ENCODE measurements around the gene AKR1C2.
"Not testable (repeated sequence)": the region's sequence is repeated elsewhere in the genome, so short reads cannot be mapped to it uniquely, and the experiment has no call there.

The AKR1C2 gene

GRCh38 chr10:4988000-4988641 is 15.5 kb downstream of the AKR1C2 start:
- DNase-seq (ENCODE audit: low read depth): not testable (repeated sequence)

GRCh38 chr10:4984971-4985594 is 18.6 kb downstream of the AKR1C2 start:
- DNase-seq (ENCODE audit: low read depth): no peak

GRCh38 chr10:4984223-4984622 is 19.4 kb downstream of the AKR1C2 start:
- no peak for DNase-seq (ENCODE audit: low read depth)

GRCh38 chr10:4983615-4984216 is 19.9 kb downstream of the AKR1C2 start:
- DNase-seq (ENCODE audit: low read depth): no peak

GRCh38 chr10:4982764-4983226 is 20.9 kb downstream of the AKR1C2 start:
- no peak for DNase-seq (ENCODE audit: low read depth)

GRCh38 chr10:4981722-4982471 is 21.8 kb downstream of the AKR1C2 start:
- no peak for DNase-seq (ENCODE audit: low read depth)

- DNase-seq (ENCODE audit: low read depth): no peak
These were observed 22.9 kb downstream of the AKR1C2 start for GRCh38 chr10:4980793-4981192.

- no peak for DNase-seq (ENCODE audit: low read depth)
These were observed 24.8 kb downstream of the AKR1C2 start for GRCh38 chr10:4978870-4979269.

- DNase-seq (ENCODE audit: low read depth): no peak
These were observed 26.6 kb downstream of the AKR1C2 start for GRCh38 chr10:4977025-4977424.

- not testable (repeated sequence) for DNase-seq (ENCODE audit: low read depth)
These were observed 29.3 kb downstream of the AKR1C2 start for GRCh38 chr10:4974400-4974799.

GRCh38 chr10:4973294-4973693 is 30.4 kb downstream of the AKR1C2 start:
- DNase-seq (ENCODE audit: low read depth): not testable (repeated sequence)

- DNase-seq (ENCODE audit: low read depth): not testable (repeated sequence)
These were observed 31.1 kb downstream of the AKR1C2 start for GRCh38 chr10:4972369-4973142.

- DNase-seq (ENCODE audit: low read depth): not testable (repeated sequence)
These were observed 33.3 kb downstream of the AKR1C2 start for GRCh38 chr10:4970362-4970761.

GRCh38 chr10:4969289-4969688 is 34.4 kb downstream of the AKR1C2 start:
- not testable (repeated sequence) for DNase-seq (ENCODE audit: low read depth)

GRCh38 chr10:4967189-4967588 is 36.5 kb downstream of the AKR1C2 start:
- not testable (repeated sequence) for DNase-seq (ENCODE audit: low read depth)

- DNase-seq (ENCODE audit: low read depth): not testable (repeated sequence)
These were observed 37.9 kb downstream of the AKR1C2 start for GRCh38 chr10:4965763-4966162.

GRCh38 chr10:4963815-4964154 is 39.9 kb downstream of the AKR1C2 start:
- DNase-seq (ENCODE audit: low read depth): not testable (repeated sequence)

- DNase-seq (ENCODE audit: low read depth): not testable (repeated sequence)
These were observed 40.5 kb downstream of the AKR1C2 start, which contains the start of gene AKR1C1 for GRCh38 chr10:4962876-4963814. Gene AKR1C1 (plus strand): TSS chr10:4963415. CDS start chr10:4963445, 30 bp downstream.

- not testable (repeated sequence) for DNase-seq (ENCODE audit: low read depth)
These were observed 41.3 kb downstream of the AKR1C2 start for GRCh38 chr10:4962308-4962707.

GRCh38 chr10:4961558-4961957 is 42.1 kb downstream of the AKR1C2 start:
- not testable (repeated sequence) for DNase-seq (ENCODE audit: low read depth)
